CD4-positive, alpha-beta T cell treated with Interleukin-15 for 1 hour (primary cell): Measurements from ENCODE around the gene ACHE.
"Not testable (repeated sequence)": the region's sequence is repeated elsewhere in the genome, so short reads cannot be mapped to it uniquely, and the experiment has no call there.

Experiments used
- DNase-seq: peaks from one replicate; pipeline ENCODE4 v3.0.0-alpha.2; 2020

The ACHE gene

DNA sequence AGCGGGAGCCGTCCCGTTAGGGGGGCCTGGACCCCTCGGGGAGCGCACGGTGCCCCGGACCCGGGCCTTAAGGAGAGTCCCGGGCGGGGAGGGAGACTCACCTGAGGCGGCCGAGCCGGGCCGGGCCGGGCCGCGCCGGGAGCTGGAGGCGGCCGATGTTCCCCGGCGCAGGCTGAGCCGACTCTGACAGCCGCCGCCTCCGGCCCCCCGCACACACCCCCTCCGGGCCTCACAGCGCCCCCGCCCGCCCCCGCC lies at the start of gene ACHE:
Gene ACHE, minus strand, starts transcription at position 188 of the 255 bp plus-strand sequence. CDS start 1,656 bp downstream, outside the sequence.
- no peak for DNase-seq

DNA sequence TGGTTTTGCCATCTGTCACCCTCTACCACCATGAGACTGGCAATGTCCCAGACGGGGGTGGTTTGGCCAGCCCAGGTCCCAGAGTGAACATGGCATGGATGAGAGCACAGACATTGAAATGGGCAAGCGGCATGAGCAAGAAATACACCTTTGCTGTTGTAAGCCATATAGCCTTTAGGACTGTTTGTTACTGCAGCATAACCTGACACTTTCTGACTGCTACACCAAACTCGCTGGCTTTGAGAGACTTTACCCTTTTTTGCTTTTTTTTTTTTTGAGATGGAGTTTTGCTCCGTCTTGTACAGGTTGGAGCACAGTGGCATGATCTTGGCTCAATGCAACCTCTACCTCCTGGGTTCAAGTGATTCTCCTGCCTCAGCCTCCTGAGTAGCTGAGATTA lies 48.5 kb upstream of the ACHE start:
- DNase-seq, result no peak

DNA sequence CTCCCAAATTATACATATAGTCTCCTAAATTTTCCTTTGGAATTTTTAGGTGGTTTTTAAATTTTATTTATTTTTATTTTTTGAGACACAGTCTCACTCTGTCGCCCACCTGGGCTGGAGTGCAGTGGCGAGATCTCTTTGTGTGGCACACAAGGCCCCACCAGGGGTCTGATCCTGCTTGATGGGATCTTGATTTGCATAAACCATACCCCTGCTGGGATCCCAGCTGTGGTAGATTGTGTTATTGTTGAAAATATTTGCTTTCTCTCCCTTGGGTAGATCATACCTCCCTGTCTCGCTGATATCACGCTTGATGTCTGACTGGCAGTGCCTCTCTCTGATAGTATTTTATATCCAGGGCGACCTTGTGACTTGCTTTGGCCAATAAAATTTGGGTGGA lies 48.0 kb upstream of the ACHE start:
- DNase-seq, result no peak

DNA sequence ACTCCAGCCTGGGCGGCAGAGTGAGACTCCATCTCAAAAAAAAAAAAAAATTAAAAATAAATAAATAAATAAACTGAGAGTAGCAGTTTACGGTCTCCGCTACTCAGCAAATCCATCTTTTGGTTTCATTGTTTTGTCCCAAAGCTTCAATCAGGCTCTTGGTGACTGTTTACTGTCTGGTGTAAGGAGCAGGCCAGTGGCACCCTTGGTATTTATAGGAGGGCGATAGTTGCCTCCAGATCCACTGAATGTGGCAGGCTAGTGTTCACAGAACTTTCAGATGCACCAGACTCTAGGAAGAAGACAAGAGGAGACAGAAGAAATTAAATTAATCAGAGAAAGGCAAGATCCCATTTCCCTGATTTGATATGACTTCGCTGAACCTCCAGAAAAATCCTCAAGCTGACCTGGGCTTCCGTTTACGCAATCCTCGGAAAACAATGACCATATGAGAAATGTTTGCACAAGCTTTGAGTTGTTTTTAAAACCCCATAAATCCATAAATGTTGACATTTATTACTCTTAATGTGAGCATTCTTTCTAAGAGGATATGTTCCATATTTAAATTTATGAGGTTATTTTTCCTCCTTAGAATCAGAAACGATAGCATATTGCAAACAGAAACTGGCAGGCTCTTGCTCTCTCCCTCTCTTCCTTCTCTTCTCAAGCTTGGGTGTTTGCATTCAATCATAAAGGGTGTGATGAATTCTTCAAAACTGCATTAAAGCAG lies 46.5 kb upstream of the ACHE start:
- no peak for DNase-seq

DNA sequence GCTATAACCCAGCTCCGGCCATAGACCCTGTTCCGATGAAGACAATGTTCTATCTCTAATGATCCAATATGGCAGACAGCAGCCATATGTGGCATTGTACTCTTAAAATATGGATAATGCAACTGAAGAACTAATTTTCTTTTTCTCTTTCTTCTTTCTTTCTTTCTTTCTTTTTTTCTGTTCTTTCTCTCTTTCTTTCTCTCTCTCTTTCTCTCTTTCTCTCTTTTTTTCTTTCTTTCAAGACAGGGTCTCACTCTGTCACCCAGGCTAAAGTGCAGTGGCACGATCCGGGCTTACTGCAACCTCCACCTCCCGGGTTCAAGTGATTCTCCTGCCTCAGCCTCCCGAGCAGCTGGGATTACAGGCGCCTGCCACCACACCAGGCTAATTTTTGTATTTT lies 40.5 kb upstream of the ACHE start:
- DNase-seq, result not testable (repeated sequence)

DNA sequence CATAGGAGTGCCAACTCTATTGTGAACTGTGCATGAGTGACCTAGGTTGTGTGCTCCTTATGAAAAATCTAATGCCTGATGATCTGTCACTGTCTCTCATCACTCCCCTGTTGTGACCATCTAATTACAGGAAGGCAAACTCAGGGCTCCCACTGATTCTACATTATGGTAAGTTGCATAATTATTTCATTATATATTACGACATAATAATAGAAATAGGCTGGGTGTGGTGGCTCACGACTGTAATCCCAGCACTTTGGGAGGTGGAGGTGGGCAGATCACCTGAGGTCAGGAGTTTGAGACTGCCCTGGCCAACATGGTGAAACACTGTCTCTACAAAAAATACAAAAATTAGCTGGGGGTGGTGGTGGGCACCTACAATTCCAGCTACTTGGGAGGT lies 39.7 kb upstream of the ACHE start:
- not testable (repeated sequence) for DNase-seq

DNA sequence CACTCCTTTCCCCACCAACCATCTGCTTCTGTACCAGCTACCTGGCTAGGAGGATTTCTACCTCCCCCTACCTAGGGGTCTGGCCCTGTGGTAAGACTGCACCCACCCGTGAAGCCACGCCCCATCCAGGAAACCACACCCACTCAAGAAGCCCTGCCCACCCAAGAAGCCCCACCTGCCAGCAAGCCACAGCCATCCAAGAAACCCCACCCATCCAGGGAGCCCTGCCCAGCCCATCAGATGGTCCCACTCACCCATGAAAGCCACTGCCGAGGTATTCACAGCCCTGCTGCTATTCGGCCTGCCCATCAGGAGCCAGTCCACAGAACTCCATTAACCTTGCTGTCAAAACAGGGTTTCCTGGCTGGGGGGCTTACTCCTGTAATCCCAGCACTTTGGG lies 38.0 kb upstream of the ACHE start:
- DNase-seq, result no peak

DNA sequence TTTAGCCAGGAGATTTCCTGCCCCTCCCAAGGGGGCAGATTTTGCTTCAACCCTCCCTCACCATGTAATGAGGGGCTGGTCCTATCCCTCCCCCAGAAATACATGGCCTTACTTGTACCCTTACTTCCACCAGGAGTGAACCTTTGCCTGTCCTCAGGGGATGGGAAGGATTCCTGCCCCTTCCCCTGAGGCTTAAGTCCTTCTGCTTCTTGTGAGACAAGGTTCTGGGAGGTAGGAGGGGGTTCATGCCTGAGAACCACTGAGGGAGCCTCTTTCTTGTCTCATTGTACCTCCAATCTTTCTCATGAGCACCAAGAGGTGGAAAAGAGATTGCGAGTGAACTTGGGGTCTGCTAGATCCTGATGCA lies 34.1 kb upstream of the ACHE start:
- no peak for DNase-seq

DNA sequence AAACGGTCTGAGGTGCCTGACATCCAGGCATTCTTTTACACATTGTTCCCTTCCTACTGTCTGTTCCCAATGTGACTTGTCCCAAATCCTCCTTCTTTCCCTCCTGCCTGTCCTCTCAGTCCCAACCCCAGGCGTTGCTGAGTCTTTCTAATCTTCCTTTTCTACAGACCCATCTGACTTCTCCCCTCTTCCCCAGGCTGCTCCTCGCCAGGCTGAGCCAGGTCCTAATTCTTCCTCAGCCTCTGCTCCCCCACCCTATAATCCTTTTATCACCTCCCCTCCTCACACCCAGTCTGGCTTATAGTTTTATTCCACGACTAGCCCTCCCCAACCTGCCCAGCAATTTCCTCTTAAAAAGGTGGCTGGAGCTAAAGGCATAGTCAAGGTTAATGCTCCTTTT lies 27.9 kb upstream of the ACHE start:
- DNase-seq, result not testable (repeated sequence)

DNA sequence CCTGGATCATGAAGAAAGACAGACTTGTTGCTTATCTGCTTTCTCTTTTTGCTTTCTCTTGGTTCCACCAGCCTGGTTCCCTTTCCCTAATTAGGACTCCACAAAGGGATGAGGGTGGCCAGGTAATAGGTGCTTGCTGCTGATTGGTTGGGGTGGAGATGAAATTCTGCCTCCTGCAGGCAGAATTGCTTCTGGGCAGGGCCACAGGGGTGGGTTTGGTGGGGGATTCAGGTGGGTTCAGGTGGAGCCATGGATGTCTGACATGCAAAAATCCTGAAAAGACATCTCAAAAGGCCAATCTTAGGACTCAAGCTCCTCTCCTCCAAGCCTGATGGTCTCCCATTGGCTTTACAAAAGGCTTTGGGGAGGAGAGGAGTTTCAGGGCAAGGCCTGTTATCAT lies 25.4 kb upstream of the ACHE start:
- no peak for DNase-seq

DNA sequence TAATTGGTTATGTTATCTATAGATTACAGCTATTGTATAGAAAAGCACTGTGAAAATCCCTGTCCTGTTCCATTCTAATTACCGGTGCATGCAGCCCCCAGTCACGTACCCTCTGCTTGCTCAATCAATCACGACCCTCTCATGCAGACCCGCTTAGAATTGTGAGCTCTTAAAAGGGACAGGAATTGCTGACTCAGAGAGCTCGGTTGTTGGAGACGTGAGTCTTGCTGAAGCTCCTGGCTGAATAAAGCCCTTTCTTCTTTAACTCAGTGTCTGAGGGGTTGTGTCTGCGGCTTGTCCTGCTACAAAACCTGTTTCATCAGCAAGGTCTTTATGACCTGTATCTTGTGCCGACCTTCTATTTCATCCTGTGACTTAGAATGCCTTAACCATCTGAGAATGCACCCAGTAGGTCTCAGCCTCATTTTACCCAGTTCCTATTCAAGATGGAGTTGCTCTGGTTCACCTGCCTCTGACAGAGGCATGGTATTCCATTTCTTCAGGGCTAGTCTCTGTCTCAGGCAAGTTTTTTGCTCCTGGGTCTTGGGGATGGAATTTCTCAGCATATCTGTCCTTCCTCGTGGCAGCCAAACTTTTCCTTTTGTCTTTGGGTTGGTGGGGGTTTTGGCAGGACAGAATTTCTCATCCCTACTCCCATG lies 24.2 kb upstream of the ACHE start:
- not testable (repeated sequence) for DNase-seq

DNA sequence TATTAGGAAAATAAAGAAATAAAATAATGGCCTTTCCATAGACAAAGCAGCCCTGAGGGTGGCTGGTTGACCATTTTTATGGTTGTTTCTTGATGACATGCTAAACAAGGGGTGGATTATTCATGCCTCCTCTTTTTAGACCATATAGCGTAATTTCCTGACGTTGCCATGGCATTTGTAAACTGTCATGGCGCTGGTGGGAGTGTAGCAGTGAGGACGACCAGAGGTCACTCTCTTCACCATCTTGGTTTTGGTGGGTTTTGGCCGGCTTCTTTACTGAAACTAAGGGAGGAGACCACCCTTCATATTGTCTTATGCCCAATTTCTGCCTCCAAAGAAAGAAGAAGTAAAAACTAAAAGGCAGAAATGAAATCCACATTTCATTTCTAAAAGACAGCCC lies 23.6 kb upstream of the ACHE start:
- not testable (repeated sequence) for DNase-seq

DNA sequence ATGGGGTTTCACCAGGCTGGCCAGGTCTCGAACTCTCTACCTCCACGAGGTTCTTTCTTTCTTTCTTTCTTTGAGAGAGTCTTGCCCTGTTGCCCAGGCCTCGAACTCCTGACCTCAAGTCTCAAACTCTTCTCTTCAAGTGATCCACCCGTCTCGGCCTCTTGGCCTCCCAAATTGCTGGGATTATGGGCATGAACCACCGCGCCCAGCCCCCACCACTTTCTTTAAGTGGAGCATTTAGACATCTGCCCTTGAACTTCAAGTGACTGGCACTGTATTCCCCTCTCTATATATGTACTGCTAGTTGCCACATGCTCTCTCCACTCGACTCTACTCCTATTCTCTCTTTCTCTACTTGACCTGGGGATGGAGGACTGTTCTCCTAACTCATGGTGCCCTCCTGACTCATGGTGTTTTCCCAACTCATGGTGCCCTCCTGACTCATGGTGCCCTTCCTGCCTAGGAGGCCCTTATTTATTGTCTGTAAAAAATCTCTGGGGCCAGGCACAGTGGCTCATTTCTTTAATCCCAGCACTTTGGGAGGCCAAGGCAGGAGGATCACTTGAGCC lies 19.3 kb upstream of the ACHE start:
- peak; percentile 59 for DNase-seq

DNA sequence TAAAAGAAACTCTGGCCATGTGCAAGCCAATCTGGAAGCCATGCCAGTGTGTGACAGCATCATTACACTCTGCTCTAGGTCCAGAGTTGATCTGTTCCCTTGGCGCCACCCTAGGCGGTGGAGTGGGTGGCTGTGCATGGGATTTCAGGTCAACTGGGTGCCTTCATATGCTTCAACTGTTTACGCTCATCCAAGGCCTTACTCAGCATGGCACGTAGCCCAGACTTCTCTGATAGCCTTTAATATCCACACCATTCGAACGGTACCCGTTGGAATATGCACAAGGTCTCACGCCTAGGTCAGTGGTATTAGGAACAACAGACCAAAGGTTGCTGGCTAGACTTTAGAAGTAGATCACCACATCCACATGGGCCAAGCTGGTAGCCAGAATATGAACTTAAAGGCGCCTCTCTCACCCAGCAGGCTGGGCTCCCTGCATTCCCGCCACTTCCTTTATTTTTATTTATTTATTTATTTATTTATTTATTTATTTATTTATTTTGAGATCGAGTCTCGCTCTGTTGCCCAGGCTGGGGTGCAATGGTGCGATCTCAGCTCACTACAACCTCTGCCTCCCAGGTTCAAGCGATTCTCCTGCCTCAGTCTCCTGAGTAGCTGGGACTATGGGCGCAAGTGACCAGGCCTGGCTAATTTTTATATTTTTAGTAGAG lies 18.7 kb upstream of the ACHE start:
- no peak for DNase-seq

DNA sequence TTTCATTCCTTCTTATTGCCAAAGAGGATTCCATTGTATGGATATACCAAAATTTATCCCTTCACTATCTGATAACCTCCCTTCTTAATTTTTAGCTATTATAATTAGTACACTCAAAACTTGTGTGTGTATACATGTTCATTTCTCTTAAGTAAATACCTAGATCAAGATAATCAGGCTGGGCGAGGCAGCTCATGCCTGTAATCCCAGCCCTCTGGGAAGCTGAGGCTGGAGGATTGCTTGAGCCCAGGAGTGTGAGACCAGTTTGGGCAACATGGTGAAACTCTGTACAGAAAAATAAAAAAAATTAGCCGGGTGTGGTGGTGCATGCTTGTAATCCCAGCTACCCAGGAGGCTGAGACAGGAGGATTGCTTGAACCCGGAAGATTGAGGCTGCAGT lies 15.8 kb upstream of the ACHE start:
- DNase-seq, result no peak

DNA sequence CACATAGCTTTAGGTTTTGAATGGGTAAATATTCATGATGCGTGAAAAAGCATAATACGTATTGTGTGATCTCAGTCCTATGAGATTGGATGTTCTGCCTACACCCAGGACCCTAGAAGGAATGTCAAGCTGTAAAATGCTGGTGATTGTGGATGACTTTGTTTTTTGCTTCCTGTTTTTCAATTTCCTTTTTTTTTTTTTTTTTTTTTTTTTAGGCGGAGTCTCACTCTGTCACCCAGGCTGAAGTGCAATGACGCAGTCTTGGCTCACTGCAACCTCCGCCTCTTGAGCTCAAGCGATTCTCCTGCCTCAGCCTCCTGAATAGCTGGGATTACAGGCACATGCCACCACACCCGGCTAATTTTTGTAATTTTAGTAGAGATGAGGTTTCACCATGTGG lies 14.8 kb upstream of the ACHE start:
- peak; percentile 55 for DNase-seq

DNA sequence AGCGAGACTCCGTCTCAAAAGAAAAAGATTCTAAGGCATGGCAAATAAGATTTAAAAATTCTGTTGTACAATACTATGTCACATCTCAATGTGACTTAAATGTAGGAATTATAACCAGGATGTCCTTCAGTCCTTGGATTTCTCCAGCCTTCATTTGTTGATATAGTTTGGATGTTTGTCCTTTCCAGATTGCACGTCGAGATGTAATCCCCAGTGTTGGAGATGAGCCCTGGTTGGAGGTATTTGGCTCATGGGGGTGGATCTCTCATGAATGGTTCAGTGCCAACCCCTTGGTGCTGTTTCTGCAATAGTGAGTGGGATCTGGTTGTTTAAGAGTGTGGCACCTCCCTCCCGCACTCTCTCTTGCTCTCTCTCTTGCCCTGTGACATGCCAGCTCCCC lies 12.8 kb upstream of the ACHE start:
- no peak for DNase-seq

DNA sequence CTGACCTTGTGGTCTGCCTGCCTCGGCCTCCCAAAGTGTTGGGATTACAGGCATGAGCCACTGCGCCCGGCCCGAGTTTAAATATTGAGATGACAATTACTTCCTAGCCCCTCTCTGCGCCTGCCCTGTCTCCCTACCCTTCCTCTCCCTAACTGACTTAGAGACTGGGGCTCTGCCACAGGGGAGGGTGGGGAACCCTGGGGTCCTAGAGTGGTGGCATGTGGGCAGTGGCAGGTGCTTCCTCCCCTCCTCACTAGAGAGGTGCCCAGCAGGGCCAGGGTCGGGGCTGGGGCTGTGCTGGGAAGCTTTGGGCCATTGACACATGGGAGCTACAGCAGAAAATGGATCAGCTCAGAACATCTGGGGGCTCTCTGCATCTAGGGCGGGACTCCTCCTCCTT lies 7.0 kb upstream of the ACHE start:
- DNase-seq, result no peak

DNA sequence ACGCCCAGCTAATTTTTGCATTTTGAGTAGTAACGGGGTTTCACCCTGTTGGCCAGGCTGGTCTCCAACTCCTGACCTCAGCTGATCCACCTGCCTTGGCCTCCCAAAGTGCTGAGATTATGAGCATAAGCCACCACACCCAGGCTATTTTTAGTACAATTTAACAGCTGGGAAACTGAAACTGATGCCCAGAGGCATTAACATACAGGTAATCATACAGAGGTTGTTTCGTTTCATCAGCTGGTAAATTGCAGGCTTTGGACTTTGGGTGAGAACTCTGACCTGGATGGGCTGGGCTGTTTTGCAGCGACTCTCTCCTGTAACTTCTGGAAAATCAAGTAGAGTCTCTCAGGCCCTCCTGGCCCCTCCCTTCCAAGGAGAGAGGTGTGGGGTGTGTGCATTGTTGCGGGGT lies 6.2 kb upstream of the ACHE start:
- DNase-seq, result no peak

DNA sequence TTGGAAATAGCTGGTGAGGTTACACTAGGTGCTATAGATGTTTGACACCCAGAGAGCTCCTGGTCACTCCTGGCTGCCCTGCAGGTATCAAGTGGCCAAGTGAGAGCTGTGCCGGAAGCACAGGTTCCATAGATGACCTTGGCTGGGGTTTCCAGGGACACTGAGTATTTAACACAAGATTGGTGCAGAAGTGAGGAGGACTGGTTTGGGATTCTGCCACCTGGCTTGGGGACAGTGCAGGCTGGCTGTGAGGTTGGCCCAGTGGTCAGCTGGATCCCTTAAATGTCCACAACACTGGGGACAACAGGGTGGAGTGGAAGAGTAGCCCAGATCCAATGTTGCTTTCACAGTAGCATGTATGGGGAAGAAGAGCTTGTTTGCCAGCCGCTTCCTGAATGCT lies 5.3 kb upstream of the ACHE start:
- no peak for DNase-seq

DNA sequence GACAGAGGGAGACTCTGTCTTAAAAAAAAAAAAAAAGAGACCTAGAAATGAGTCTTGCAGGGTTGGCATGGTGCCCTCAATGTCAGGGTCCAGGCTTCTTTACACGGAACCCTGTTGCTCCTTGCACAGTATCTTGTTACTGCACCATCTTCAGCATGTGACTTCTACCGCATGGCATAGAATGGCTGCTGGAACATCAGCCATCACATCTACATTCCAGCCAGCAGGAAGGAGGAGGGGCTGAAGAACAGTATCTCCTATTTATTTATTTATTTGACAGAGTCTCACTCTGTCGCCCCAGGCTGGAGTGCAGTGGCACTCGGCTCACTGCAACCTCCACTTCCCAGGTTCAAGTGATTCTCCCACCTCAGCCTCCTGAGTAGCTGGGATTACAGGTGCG lies 3.7 kb upstream of the ACHE start:
- no peak for DNase-seq

DNA sequence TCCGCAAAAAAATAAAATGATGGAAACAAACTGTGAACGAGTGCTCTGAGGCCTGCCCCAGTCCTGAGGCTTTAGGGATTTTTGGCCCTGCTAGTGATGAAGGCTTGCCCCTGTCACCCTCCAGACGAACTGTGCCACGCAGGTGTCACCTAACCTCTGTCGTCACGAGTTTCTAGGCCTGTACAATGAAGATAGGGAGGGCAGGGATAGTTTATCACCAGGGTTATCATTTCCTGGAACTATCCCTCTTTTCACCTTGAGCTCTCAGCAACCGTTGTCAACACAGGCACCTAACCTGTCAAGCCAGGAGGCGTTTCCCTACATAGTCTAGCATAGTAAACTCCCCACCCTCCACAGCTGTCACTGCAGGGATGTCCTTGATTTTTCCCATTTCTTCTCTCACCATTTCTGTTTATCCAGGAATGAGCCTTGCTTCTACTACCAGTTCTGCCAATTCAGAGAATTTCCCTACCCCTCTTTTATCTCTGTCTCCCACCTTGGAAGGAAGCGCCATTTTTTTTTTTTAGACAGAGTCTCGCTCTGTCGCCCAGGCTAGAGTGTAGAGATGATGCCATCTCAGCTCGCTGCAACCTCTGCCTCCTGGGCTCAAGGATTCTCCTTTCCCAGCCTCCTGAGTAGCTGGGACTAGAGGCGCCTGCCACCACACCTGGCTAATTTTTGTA lies 2.2 kb upstream of the ACHE start:
- no peak for DNase-seq

DNA sequence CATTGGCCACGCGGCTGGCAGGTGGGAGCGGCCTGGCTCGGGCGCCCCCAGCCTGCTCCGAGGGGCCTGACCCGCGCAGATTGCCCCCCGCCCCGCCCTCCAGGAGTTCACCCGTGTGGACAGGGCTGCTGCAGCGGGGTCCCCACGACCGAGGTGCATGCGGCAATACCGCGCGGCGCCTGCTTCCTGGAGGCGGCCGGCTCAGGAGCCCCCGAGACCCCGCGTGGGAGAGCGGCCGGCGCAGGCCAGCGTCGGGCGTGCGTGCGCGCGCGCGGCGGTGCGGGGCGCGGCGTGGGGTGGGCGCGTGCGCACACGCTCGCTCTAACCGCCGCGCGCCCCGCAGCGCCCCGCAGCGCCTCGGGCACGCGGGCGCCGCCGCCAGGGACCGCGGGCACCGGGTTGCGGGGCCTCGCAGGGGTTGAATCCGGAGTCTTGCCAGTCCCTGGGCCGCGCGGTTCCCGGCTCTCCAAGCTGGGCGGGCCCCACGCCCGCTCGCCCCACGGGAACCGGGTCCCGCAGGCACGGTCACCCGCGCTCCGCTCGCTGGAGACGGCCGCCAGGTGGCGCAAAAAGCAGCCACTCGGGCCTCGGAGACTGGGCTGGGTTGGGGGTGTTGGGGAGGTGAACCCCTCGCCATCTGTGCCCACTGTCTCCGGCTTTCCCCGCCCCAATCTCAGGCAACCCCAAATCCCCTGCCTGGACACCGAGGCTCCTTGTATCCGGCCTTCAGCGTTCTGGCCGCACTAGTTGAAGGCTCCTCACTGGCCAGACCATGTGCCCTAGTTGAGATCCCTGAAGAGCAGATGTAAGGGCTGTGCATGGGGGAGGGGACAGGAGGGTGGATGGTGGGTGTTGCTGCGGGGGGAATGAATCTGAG lies 1.3 kb upstream of the ACHE start:
- peak; percentile 51 for DNase-seq
